GM23338 (cell line): Measurements from ENCODE around the gene HNRNPAB. TPM values are rescaled to one million over a fixed set of nuclear protein-coding genes. Genes with fewer than 3 reads are reported as not detected.

Experiments
- ATAC-seq: fragments of 200-7000 bp; cut with Tn5 transposase; 3 replicates; pipeline ENCODE4 v1.9.1; 2020
- DNase-seq: peaks from one replicate; pipeline ENCODE4 v3.0.0-alpha.2; 2015; ENCODE audit warnings: low spot score
- H2AFZ ChIP-seq: fragments of 200-600 bp; sonication (generic); 2 replicates; pipeline ENCODE4 v1.8.0; 2016; ENCODE audit warnings: antibody characterized with exemption, mild to moderate bottlenecking, moderate library complexity
- H3F3A ChIP-seq: fragments of 200-600 bp; sonication (generic); replicated peaks from 2 replicates; pipeline ENCODE4 v1.8.0; 2017; ENCODE audit warnings: antibody characterized with exemption, mixed run types, low read depth
- H3K27ac ChIP-seq: fragments of 200-600 bp; sonication (generic); 2 replicates; pipeline ENCODE4 v1.6.1; 2016; ENCODE audit warnings: low read depth
- H3K27me3 ChIP-seq: fragments of 200-600 bp; sonication (generic); 2 replicates; pipeline ENCODE4 v1.8.0; 2016; ENCODE audit warnings: mild to moderate bottlenecking, mixed run types, moderate library complexity; ENCODE audit not compliant: insufficient read depth
- H3K36me3 ChIP-seq: fragments of 200-600 bp; sonication (generic); 2 replicates; pipeline ENCODE4 v1.8.0; 2016; ENCODE audit warnings: mild to moderate bottlenecking; ENCODE audit not compliant: insufficient read depth
- H3K4me1 ChIP-seq: fragments of 200-600 bp; sonication (generic); 2 replicates; pipeline ENCODE4 v1.8.0; 2016; ENCODE audit warnings: mild to moderate bottlenecking, moderate library complexity; ENCODE audit not compliant: insufficient read depth
- H3K4me2 ChIP-seq: fragments of 200-600 bp; sonication (generic); 2 replicates; pipeline ENCODE4 v1.7.1; 2017; ENCODE audit warnings: mixed run types
- H3K4me3 ChIP-seq: fragments of 200-600 bp; sonication (generic); 2 replicates; pipeline ENCODE4 v1.6.1; 2016; ENCODE audit warnings: mixed run types
- H3K79me2 ChIP-seq: fragments of 200-600 bp; sonication (generic); replicated peaks from 2 replicates; pipeline ENCODE4 v1.8.0; 2017; ENCODE audit warnings: mild to moderate bottlenecking; ENCODE audit not compliant: insufficient read depth
- H3K9me2 ChIP-seq: fragments of 200-600 bp; sonication (generic); 2 replicates; pipeline ENCODE4 v1.8.0; 2017; ENCODE audit not compliant: insufficient read depth
- H4K20me1 ChIP-seq: fragments of 200-600 bp; sonication (generic); replicated peaks from 2 replicates; pipeline ENCODE4 v1.8.0; 2017; ENCODE audit warnings: mild to moderate bottlenecking; ENCODE audit not compliant: insufficient read depth
- H3K27ac Mint-ChIP-seq: 2 replicates; pipeline ENCODE4 v1.8.0; 2020; ENCODE audit warnings: inconsistent platforms, mild to moderate bottlenecking, moderate library complexity, mixed read lengths
- H3K27me3 Mint-ChIP-seq: 3 replicates; pipeline ENCODE4 v1.8.0; 2022; ENCODE audit warnings: low read depth, mild to moderate bottlenecking, moderate library complexity, mixed read lengths, inconsistent platforms; ENCODE audit not compliant: insufficient read depth, poor library complexity
- H3K36me3 Mint-ChIP-seq: 3 replicates; pipeline ENCODE4 v1.8.0; 2021; ENCODE audit warnings: low read depth, mild to moderate bottlenecking, inconsistent platforms, moderate library complexity, mixed read lengths
- H3K4me1 Mint-ChIP-seq: 3 replicates; pipeline ENCODE4 v1.8.0; 2020; ENCODE audit warnings: mild to moderate bottlenecking, inconsistent platforms, mixed read lengths
- H3K4me3 Mint-ChIP-seq: 3 replicates; pipeline ENCODE4 v1.8.0; 2021; ENCODE audit warnings: moderate library complexity, mild to moderate bottlenecking, inconsistent platforms, mixed read lengths
- H3K9me3 Mint-ChIP-seq: 3 replicates; pipeline ENCODE4 v1.8.0; 2020; ENCODE audit warnings: moderate library complexity, mild to moderate bottlenecking, inconsistent platforms, mixed read lengths
- CREB1 ChIP-seq: fragments of 250-450 bp; sonication (Bioruptor Pico); IDR thresholded peaks from 2 replicates; pipeline ENCODE4 v1.5.0; 2020; ENCODE audit warnings: low read depth, mild to moderate bottlenecking, moderate library complexity
- CTCF ChIP-seq, 2 experiments: fragments of 200-600 bp in 1 of 2; sonication (generic) in 1 of 2; conservative IDR thresholded peaks; 2 replicates each; pipeline versions ENCODE4 v1.5.1 to v1.6.1; 2016 to 2017; ENCODE audit warnings: antibody characterized with exemption in 2 of 2, low read depth in 2 of 2, mild to moderate bottlenecking in 2 of 2, moderate library complexity in 1 of 2
- EZH2 ChIP-seq: fragments of 200-600 bp; sonication (generic); IDR thresholded peaks from one replicate; pipeline ENCODE4 v1.8.0; 2017; ENCODE audit warnings: antibody characterized with exemption, mild to moderate bottlenecking, low read depth; ENCODE audit not compliant: unreplicated experiment
- EZH2phosphoT487 ChIP-seq: fragments of 200-600 bp; sonication (generic); IDR thresholded peaks from one replicate; pipeline ENCODE4 v1.8.1; 2018; ENCODE audit warnings: antibody characterized with exemption; ENCODE audit not compliant: unreplicated experiment
- JUNB ChIP-seq: IDR thresholded peaks from one replicate; pipeline ENCODE4 v1.6.1; 2016; ENCODE audit warnings: antibody characterized with exemption; ENCODE audit not compliant: unreplicated experiment
- NANOG ChIP-seq: IDR thresholded peaks from 2 replicates; pipeline ENCODE4 v1.6.1; 2016; ENCODE audit warnings: antibody characterized with exemption, borderline replicate concordance
- POLR2AphosphoS5 ChIP-seq: IDR thresholded peaks from 2 replicates; pipeline ENCODE4 v1.6.1; 2016; ENCODE audit warnings: antibody characterized with exemption, low read depth
- STAT1 ChIP-seq: IDR thresholded peaks from one replicate; pipeline ENCODE4 v1.6.1; 2016; ENCODE audit warnings: antibody characterized with exemption; ENCODE audit not compliant: unreplicated experiment
- ZNF114 ChIP-seq: fragments of 250-450 bp; sonication (Bioruptor Pico); IDR thresholded peaks from 2 replicates; pipeline ENCODE4 v1.5.0; 2020; ENCODE audit warnings: mild to moderate bottlenecking, moderate library complexity
- ZNF331 ChIP-seq: fragments of 250-450 bp; sonication (Bioruptor Pico); IDR thresholded peaks from 2 replicates; pipeline ENCODE4 v1.5.0; 2020; ENCODE audit warnings: low read depth, mild to moderate bottlenecking, moderate library complexity
- polyA plus RNA-seq: library from polyadenylated mRNA; unstranded; fragments of >200 nt; fragmentation: Nextera tagmentation; extraction: Ambion mirVana; gene quantifications from 2 replicates; pipeline ENCODE4 v1.2.1, GENCODE V29; 2016
- total RNA-seq: library from RNA; depleted of rRNA; stranded (reverse); fragments of >200 nt; shearing (Covaris generic); gene quantifications from 2 replicates; pipeline ENCODE4 v1.2.3, GENCODE V29; 2014
- TF ChIP-seq, protein P1 (sequence below): IDR thresholded peaks from one replicate; pipeline ENCODE4 v1.6.1; 2018; ENCODE audit warnings: antibody characterized with exemption; ENCODE audit not compliant: unreplicated experiment
- TF ChIP-seq, protein P2 (sequence below): fragments of 250-450 bp; sonication (Bioruptor Pico); IDR thresholded peaks from 2 replicates; pipeline ENCODE4 v1.5.0; 2020; ENCODE audit warnings: mild to moderate bottlenecking, moderate library complexity
- TF ChIP-seq, protein P3 (sequence below): IDR thresholded peaks from 2 replicates; pipeline ENCODE4 v1.6.1; 2016; ENCODE audit warnings: antibody characterized with exemption

Gene HNRNPAB
- total and polyA plus RNA-seq, 2 experiments from 2014 or later, result 304 to 579 TPM

GRCh38 chr5:178225174-178225573 lies 20.8 kb downstream of the HNRNPAB start:
- Mint-ChIP-seq H3K27me3 (peaks cover 7% of the 10 kb centered on the region), H3K27ac (no peak overlapping the region), H3K36me3 (peaks cover 59% of the 10 kb centered on the region), H3K4me3 (no peak overlapping the region), H3K9me3 (no peaks in the 10 kb centered on the region; the same call in 2 of the 3 replicates), H3K4me1 (peaks cover 18% of the 10 kb centered on the region)
- no peak for ATAC-seq
- TF ChIP-seq CTCF (conservative IDR thresholded peaks at IDR 0.05; ENCODE audit: low read depth in 2 of 2) (no peak), NANOG (no peak), ZNF331 (CRISPR knock-in tag) (no peak), STAT1 (no peak), EZH2 (no peak), JUNB (no peak), EZH2phosphoT487 (no peak), ZNF114 (CRISPR knock-in tag) (no peak), CREB1 (CRISPR knock-in tag) (no peak), POLR2AphosphoS5 (no peak)
- TF ChIP-seq, protein P1, sequence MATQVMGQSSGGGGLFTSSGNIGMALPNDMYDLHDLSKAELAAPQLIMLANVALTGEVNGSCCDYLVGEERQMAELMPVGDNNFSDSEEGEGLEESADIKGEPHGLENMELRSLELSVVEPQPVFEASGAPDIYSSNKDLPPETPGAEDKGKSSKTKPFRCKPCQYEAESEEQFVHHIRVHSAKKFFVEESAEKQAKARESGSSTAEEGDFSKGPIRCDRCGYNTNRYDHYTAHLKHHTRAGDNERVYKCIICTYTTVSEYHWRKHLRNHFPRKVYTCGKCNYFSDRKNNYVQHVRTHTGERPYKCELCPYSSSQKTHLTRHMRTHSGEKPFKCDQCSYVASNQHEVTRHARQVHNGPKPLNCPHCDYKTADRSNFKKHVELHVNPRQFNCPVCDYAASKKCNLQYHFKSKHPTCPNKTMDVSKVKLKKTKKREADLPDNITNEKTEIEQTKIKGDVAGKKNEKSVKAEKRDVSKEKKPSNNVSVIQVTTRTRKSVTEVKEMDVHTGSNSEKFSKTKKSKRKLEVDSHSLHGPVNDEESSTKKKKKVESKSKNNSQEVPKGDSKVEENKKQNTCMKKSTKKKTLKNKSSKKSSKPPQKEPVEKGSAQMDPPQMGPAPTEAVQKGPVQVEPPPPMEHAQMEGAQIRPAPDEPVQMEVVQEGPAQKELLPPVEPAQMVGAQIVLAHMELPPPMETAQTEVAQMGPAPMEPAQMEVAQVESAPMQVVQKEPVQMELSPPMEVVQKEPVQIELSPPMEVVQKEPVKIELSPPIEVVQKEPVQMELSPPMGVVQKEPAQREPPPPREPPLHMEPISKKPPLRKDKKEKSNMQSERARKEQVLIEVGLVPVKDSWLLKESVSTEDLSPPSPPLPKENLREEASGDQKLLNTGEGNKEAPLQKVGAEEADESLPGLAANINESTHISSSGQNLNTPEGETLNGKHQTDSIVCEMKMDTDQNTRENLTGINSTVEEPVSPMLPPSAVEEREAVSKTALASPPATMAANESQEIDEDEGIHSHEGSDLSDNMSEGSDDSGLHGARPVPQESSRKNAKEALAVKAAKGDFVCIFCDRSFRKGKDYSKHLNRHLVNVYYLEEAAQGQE, result no peak
- TF ChIP-seq, protein P2, sequence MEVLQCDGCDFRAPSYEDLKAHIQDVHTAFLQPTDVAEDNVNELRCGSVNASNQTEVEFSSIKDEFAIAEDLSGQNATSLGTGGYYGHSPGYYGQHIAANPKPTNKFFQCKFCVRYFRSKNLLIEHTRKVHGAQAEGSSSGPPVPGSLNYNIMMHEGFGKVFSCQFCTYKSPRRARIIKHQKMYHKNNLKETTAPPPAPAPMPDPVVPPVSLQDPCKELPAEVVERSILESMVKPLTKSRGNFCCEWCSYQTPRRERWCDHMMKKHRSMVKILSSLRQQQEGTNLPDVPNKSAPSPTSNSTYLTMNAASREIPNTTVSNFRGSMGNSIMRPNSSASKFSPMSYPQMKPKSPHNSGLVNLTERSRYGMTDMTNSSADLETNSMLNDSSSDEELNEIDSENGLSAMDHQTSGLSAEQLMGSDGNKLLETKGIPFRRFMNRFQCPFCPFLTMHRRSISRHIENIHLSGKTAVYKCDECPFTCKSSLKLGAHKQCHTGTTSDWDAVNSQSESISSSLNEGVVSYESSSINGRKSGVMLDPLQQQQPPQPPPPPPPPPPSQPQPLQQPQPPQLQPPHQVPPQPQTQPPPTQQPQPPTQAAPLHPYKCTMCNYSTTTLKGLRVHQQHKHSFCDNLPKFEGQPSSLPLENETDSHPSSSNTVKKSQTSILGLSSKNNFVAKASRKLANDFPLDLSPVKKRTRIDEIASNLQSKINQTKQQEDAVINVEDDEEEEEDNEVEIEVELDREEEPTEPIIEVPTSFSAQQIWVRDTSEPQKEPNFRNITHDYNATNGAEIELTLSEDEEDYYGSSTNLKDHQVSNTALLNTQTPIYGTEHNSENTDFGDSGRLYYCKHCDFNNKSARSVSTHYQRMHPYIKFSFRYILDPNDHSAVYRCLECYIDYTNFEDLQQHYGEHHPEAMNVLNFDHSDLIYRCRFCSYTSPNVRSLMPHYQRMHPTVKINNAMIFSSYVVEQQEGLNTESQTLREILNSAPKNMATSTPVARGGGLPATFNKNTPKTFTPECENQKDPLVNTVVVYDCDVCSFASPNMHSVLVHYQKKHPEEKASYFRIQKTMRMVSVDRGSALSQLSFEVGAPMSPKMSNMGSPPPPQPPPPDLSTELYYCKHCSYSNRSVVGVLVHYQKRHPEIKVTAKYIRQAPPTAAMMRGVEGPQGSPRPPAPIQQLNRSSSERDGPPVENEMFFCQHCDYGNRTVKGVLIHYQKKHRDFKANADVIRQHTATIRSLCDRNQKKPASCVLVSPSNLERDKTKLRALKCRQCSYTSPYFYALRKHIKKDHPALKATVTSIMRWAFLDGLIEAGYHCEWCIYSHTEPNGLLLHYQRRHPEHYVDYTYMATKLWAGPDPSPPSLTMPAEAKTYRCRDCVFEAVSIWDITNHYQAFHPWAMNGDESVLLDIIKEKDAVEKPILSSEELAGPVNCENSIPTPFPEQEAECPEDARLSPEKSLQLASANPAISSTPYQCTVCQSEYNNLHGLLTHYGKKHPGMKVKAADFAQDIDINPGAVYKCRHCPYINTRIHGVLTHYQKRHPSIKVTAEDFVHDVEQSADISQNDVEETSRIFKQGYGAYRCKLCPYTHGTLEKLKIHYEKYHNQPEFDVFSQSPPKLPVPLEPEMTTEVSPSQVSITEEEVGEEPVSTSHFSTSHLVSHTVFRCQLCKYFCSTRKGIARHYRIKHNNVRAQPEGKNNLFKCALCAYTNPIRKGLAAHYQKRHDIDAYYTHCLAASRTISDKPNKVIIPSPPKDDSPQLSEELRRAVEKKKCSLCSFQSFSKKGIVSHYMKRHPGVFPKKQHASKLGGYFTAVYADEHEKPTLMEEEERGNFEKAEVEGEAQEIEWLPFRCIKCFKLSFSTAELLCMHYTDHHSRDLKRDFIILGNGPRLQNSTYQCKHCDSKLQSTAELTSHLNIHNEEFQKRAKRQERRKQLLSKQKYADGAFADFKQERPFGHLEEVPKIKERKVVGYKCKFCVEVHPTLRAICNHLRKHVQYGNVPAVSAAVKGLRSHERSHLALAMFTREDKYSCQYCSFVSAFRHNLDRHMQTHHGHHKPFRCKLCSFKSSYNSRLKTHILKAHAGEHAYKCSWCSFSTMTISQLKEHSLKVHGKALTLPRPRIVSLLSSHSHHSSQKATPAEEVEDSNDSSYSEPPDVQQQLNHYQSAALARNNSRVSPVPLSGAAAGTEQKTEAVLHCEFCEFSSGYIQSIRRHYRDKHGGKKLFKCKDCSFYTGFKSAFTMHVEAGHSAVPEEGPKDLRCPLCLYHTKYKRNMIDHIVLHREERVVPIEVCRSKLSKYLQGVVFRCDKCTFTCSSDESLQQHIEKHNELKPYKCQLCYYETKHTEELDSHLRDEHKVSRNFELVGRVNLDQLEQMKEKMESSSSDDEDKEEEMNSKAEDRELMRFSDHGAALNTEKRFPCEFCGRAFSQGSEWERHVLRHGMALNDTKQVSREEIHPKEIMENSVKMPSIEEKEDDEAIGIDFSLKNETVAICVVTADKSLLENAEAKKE, result no peak
- TF ChIP-seq, protein P3, sequence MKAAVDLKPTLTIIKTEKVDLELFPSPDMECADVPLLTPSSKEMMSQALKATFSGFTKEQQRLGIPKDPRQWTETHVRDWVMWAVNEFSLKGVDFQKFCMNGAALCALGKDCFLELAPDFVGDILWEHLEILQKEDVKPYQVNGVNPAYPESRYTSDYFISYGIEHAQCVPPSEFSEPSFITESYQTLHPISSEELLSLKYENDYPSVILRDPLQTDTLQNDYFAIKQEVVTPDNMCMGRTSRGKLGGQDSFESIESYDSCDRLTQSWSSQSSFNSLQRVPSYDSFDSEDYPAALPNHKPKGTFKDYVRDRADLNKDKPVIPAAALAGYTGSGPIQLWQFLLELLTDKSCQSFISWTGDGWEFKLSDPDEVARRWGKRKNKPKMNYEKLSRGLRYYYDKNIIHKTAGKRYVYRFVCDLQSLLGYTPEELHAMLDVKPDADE, result no peak
- Histone ChIP-seq H3K4me2 (no peak overlapping the region), H4K20me1 (peaks cover 9% of the 10 kb centered on the region; the same call in 1 of the 2 replicates), H3K36me3 (peaks cover 13% of the 10 kb centered on the region), H3K27ac (no peak overlapping the region), H3K4me3 (no peak overlapping the region), H3K27me3 (no peaks in the 10 kb centered on the region), H3K9me2 (no peaks in the 10 kb centered on the region), H3K4me1 (peaks cover 15% of the 10 kb centered on the region; the same call in 1 of the 2 replicates), H3K79me2 (no peaks in the 10 kb centered on the region; the same call in 1 of the 2 replicates), H3F3A (no peaks in the 10 kb centered on the region), H2AFZ (no peak overlapping the region)
- no peak for DNase-seq
